SK-N-DZ (cell line): ENCODE data around the gene SCML1.

Source experiments
- DNase-seq: peaks from one replicate; pipeline ENCODE4 v3.0.0-alpha.2; 2015; ENCODE audit warnings: low spot score

Gene SCML1

GRCh38 chrX:17788956-17789562 lies 51.8 kb downstream of the SCML1 start:
- DNase-seq = no peak

- no peak for DNase-seq
These were observed 55.5 kb downstream of the SCML1 start for GRCh38 chrX:17792826-17793225.

- DNase-seq = no peak
These were observed 61.6 kb downstream of the SCML1 start for GRCh38 chrX:17798921-17799320.

- no peak for DNase-seq
These were observed 64.1 kb downstream of the SCML1 start for GRCh38 chrX:17801431-17801830.

GRCh38 chrX:17802756-17803155 lies 65.5 kb downstream of the SCML1 start:
- DNase-seq = peak; percentile 70

GRCh38 chrX:17803449-17803848 lies 66.2 kb downstream of the SCML1 start:
- no peak for DNase-seq
